HS-5 (cell line): ENCODE measurements around the gene UNC13A.

Source experiments
- DNase-seq: peaks from one replicate; pipeline ENCODE4 v3.0.0-alpha.2; 2012; ENCODE audit warnings: low read depth

Gene UNC13A

DNA sequence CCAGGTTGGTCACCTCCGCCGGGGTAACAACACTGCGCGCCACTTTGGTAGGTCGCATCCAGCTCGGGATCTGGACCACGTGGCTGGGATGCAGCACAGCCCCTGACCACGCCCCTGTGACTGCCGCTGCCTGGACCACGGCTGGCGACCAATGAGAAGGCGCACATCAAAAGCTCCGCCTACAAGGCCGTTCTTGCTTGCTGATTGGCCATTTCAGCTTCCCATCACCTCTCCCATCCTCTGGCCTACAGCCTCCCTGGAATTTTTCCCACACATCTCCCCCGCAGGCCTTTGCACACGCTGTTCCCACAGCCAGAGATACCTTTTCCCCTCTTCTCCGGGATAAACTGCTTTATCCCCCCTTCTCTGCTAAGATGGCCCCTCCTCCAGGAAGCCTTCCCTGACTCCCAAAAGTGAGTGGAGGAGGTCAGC lies 18.6 kb upstream of the UNC13A start:
- DNase-seq: no peak

DNA sequence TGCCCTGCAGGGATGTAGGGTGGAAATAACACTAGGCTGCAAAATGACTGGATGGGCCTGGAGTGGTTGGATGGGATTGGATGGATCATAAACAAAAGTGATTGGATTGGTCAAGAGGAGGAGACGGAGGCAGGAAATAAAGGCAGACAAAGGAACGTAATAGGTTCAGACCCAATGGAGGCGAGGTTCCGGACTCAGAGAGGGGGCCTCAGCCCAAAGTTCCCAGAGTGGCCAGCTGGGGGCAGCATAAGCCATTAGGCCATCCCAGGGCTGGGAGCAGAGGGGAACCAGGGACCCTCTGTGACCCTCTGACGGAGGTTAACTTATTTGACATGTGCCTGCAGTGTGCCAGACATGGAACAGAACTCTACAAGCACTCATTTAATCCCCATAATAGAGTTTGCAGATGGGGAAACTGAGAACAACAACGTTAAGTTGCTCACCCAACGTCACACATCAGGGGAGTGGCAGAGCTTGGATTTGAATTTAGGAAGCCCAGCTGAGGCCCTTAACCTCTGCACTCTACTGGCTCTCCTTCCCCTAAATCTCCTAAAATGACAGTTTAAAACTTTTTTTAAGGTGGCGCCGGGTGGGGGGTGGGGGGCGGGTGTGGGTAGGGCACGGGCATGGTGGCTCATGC lies 15.8 kb upstream of the UNC13A start:
- no peak for DNase-seq

DNA sequence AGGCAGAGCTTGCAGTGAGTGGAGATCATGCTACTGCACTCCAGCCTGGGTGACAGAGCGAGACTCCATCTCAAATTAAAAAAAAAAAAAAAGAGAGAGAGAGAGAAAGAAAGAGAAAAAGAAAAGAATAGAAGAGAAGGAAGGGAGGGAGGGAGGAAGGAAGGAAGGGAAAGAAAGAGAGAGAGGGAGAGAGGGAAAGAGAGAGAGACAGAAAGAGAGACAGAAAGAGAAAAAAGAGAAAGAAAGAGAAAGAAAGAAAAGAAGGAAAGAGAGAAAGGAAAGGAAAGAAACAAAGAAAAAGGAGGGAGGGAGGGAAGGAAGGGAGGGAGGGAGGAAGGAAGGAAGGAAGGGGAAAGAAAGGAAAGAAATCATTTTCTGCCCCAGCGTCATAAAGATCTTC lies 7.0 kb upstream of the UNC13A start:
- no peak for DNase-seq

DNA sequence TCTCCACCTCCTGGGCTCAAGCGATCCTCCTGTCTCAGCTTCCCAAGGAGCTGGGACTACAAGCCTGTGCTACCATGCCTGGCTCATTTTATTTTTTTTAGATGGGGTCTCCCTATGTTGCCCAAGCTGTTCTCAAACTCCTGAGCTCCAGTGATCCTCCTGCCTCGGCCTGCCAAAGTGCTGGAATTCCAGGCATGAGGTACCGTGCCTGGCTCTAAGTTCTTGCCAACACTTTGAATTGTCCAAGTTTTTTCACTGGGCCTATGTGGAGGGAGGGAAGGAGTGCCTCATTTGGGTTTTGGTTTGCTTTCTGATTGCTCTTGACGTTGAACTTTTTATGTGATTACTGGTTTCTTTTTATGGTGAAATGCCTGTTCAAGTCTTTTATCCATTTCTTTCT lies 4.4 kb upstream of the UNC13A start:
- no peak for DNase-seq

DNA sequence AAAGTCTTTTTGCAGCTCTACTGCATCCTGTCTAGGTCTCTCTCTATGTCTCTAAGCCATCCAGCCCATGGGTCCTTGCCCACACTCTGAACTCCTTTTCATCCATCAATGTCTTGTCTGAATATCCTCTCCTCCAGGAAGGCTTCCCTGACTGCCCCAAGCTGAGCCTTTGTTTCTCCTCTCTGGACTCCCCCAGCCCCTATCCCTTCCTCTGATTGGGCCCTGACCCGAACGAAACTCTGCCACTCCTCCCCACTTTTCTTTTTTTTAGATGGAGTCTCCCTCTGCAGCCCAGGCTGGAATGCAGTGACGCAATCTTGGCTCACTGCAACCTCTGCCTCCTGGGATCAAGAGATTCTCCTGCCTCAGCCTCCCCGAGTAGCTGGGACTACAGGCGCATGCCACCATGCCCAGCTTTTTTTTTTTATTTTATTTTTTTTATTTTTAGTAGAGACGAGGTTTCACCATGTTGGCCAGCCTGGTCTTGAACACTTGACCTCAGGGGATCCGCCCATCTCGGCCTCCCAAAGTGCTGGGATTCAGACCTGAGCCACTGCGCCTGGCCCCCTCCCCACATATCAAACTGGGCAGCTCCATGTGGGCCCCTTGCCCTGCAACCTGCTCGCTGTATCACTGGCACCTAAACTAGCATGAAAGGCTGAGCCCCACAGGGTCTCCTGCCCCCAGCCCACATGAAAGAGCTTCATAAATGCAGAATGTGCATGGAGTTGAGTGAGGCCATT lies 870 bp upstream of the UNC13A start:
- DNase-seq: no peak

DNA sequence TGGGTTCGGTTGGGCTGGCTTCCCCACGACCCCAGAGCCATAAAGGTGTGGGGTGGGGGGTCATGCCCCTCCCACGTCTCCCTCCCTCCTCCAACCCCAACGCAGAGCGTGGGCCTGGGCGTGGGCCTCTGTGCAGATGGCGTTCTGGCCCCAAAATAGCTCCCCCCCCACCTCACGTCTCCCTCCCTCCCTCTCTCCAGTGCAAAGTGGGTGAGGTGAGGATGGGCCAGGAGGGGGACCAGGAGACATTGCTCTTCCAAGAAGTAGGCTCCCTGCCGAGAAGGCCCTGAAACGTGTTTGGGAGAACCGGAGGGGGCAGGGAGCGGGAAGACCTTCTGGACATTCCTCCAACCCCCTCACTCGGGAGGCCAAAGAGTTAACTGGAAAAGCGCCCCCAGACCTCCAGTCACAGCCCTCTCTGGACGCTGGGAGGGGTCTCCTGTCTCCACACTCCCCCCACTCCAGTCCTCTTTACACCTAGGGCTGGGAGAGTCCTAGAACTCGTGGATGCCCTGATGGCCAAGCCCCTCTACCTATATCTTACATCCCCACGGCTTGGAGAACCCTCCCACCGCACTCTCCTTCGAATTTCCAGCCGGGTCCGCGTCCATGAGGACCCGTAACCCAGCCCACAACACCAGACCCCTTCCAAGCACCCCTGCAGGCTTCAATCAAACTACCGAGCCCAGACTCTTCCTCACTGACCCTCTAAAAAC lies 855 bp downstream of the UNC13A start:
- DNase-seq: no peak

DNA sequence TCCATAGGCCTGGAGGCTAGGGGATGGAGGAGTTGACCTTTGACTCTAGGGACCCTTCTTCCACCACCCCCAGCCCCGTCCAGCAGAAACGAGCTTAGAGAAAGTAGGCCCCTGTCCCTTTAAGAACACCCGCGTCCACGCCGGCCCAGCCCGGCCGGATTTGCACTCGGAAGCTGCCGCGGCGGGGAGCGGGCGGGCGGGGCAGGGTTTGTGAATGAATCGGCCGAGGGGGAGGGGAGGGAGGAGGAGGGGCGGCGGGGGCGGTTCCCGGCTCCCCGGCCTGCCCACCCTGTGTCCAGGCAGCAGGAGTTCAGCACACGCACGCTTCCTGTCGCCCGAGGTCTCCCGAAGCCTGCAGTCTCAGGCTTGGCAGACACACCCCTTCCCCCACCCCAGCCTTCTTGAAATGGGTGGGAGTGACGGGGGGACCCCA lies 1.5 kb downstream of the UNC13A start:
- DNase-seq: no peak

DNA sequence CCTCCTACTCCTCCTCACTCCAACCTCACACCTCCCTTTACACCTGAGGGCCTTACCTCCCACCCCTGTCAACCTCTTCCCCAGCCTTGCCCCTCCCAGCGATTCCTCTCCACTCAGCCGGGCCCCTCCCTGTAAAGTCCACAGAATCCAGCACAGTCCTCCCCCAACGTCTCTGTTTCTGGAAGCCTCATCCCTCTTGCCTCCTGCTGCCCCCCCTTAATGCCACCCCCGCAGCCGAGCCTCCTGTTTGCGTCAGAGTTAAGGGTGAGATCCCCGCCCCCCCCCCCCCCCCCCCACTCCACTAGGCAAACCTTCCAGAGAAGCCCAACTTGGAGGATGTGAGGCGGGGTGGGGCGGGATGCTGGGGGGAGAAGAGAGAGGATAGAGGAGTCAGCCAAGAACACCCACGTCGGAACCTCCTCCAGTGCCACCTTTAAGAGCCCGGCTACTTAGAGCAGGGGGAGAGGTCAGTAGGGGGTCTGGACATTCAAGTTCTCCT lies 2.1 kb downstream of the UNC13A start:
- DNase-seq: no peak

DNA sequence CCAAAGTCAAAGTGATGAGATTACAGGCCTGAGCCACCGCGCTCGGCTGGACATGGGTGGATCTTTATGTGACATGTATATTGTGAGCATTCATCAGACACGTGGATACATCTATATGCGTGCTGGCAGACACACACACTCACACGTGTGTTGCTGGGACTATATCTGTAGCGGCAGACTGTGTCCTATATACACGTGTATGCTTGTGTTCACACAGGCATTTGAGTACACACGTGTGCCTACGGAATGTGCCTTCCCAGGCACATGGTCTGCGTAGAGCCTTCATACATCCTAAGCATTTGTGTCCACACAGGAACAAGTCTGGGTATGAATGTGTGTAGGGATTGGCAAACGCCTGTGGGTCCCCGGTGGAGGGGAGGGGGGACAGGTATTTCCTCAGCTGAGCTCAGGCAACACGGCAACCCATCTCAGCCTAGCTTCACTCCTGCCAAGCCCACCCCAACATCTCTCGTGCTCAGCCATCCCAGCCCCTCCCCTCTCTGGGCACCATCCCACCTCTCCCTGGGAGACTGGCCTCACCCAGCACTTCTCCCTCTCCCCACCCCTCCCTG lies 2.6 kb downstream of the UNC13A start:
- no peak for DNase-seq

DNA sequence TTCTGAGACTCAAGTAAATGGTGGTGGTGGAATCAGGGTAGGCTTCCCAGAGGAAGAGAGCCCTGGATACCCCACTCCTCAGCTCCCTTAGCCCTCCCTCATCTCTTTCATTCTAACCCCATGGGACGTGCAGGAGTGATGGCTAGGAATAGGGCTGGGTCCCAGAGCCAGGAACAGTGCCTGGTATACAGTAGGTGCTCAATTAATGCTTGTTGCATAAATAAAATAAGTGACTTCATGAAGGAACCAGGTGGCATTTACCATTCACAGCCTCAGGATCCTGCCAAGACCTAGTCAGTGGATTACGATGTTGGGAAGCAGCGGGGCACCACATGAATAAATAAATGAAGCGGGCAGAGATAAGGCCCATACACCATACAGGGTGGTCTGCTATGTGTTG lies 3.9 kb downstream of the UNC13A start:
- no peak for DNase-seq

DNA sequence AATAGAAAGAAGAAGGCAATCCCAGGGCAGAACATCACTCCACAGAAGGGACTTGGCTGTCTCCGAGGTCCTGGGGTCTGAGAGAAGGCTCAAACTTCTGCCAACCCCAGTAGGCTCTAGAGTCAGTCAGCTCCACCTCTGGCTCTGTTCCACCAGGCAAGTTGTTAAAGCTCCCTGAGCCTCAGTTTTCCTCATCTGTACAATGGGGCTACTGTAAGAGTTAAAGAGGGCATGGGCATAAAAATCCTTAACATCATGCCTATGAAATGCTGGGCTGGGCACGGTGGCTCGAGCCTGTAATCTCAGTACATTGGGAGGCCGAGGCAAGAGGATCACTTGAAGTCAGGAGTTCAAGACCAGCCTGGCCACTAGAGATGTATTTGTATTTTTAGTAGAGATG lies 5.1 kb downstream of the UNC13A start:
- no peak for DNase-seq

DNA sequence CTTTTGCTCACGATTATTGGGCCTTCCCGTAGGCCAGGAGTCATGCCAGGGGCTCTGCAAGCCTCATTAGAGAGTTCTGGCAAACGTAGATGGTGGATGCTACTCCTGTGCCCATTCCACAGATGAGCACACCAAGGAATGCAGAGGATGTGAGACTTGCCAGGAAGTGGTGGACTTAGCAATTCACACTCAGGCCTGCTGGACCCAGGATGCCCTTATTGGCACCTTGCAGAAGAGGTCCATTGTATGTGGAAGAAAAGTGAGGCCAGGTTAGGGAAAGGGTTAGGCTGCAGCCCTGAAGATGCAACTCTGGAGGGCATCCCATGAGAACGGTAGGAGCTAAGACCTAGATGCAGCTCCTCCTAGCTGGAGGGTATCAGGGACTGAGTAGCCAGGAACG lies 5.9 kb downstream of the UNC13A start:
- no peak for DNase-seq

DNA sequence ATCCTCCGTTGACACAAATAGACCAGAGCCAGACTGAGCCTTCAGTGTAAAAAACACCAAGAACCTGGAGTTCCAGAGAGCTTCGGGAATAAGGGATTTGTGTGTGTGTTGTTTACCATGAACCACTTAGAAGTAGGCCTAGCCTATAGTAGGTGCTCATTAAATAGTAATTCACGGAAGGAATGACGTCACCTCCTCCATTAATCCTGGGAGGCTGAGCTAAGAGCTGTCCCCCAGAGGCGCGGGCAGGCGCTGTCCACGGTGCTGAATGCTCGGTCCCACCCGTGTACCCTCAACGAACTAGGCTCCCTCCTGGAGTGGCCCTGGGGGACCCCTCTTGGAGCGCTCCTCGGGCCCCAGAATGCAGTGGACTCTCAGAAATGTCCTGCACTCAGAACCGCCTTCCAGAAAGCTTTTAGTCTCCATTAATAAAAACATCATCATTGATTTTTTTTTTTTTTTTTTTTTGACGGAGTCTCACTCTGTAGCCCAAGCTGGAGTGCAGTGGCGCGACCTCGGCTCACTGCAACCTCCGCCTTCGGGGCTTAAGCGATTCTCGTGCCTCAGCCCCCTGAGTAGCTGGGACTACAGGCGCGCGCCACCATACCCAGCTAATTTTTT lies 6.5 kb downstream of the UNC13A start:
- no peak for DNase-seq

DNA sequence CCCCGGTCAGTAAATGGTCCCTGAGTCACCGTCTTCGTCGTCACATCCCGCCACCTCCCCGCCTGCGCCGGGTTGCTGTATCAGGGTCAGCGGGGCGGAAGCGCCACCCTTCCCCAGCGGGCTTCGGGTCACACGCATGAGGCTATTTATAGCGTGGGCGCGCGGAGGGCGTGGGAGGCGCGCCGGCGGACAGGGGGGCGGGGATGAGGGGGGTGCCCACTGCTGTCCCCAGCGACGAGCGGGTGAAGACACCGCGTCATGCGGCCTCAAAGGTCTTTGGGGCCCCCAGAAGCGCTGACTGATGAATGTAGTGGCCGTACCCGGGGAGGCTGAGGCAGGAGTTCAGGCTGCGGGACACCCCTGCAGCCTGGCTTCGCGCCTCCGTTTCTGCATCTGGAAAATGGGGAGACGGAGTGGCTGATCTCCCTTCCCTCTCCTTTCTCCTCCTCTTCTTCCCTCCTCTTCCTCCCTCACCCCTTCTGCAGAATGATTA lies 7.9 kb downstream of the UNC13A start:
- DNase-seq: no peak

DNA sequence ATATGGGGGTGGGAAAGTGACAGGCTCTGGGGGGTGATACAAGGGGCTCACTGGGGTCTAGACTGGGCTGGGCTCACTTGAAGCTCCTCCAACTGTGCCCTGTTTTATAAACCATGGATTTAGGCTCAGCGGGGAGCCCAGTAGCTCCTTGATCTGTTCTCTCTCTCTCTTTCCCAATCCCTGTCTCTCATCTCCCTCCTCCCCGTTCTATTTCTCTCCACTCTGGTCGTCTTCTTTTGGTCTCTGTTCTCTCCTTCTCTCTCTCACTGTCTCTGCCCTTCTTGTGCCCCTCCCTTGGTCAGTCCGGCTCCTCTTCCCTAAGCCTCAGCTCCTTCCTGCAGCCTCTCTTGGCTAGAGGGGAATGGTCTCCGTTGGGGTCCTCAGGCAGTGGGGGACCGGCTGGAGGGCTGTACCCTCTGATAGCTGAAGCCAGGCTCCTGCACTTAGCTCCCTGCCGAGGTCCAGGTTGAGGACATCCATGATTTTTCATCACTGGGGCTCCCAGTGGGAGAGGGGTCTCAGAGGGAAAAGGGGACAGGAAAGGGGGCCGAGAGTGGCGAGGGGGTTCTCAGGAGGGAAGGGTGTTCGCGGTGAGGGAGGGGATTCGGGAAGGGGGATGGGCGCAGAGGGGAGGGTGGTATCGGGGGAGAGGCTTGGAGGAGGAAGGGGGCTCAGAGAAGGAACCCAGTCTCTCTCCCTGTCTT lies 8.5 kb downstream of the UNC13A start:
- DNase-seq: no peak

DNA sequence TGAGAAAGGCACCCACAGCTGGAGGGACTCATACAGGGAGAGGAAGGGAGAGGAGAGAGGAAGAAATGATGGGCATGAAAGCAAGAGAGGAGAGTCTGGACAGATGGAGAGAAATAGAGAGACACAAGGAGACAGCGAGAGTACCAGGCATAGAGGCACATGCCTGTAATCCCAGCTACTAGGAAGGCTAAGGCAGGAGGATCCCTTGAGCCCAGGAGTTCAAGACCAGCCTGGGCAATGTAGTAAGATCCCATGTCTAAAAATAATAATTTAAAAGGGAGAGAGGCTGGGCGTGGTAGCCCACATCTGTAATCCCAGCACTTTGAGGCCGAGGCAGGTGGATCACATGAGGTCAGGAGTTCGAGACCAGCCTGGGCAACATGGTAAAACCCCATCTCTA lies 9.3 kb downstream of the UNC13A start:
- no peak for DNase-seq

DNA sequence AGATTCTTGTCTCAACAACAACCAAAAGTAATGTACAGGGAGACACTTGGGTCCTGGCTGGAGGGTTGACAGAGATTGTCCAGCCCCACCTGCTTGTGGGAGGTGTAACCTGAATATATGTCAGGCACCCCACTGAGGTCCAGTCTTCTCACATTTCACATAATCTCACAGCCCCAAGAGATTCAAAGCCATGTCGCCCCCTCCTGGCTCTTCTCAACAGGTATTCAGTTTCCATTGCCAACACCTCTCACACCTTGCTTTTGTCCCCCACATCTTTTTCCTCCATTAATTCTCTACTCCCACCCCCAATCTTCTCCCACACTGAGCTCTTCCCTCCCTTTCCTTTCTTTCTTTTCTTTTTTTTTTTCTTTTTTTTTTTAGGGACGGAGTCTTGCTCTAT lies 11.2 kb downstream of the UNC13A start:
- DNase-seq: no peak

DNA sequence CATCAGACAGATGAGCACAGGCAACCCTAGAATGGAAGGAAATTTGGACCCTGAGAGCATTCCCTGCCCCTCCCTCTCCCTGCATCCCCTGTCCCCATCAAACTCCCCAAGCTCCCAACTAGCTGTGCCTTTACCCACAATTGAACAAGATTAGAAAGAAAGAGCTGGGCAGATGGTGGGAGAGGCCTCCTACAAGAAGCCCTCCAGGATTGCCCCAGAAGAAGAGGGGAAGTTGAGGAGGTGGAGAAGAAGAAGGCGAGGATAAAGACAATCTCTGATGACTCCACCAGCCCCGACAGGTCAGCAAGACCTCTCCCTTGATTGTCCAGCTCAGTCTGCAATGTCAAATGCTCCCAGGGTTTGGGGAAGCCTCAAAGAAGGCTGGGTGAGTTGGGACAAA lies 11.9 kb downstream of the UNC13A start:
- no peak for DNase-seq

DNA sequence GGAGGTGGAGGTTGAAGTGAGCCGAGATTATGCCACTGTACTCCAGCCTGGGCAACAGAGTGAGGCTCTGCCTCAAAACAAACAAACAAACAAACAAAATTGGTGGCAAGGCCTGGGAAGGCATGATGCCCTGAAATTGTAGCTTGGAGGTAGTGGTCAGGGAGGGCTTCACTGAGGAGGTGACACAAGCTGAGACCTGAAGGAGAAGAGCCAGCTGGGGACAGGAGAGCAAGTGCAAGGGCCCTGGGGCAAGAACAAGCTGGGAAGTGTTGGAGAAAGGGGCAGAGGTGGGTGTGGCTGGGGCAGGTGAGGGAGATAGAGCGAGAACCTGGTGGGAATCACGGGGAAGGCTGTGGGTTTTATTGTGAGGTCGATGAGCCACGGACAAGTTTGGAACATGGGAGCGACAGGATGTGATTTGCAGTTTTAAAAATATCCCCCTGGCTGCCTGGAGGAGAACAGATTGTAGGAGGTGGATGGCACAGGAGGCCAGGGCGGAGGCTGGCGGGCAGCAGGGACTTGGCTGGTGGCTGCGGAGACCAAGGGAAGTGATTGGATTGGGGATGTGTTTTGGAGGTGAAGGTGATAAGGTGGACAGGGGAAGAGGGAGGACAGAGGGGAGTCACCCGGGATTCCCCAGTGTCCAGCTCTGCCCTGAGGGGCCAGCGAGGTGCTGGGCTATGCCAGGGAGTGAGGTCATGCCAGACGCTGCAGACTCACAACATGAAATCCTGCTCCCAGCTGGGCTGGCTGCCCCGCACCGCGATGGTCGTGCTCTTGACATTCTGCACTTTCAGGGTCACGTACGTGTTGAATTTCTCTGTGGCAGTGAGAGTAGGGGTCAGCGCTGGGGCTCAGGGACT lies 14.0 kb downstream of the UNC13A start:
- DNase-seq: no peak

DNA sequence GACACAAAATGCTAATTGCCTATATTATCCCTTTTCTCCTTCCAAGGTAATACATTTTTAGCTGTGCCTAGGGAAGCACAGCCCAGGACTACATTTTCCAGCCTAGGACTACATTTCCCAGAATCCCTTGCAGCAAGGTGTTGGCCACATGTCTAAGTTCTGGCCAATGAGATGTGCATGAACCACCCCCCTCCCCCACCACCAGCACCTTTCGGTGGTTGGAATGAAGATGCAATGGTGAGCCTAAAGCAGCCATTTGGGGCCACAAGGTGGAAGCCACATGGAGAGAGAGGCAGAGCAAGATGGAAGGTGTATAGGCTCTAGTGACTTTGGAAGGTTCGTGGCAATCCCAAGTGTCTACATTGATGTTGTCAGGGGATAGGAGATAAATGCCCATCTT lies 16.2 kb downstream of the UNC13A start:
- no peak for DNase-seq

DNA sequence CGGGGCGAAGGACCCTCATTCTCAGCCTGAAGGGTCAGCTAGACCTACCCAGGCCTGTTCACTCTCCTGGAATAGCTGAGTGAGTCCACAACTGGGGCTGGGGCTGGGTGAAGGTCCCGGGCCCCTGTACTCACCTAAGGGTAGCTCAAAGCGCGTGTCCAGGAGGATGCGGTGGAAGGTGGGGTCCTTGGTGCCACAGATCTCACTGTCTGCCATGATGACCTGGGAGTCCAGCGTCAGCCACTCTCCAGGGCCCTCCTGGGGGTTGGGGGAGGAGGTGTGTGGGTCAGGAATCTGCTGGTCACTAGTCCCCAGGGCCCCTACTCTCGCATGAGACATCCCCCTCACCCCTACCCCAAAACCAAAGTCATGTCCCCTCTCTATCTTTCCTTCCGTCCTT lies 18.7 kb downstream of the UNC13A start:
- no peak for DNase-seq
